A673 (cell line): Measurements from ENCODE around the gene SMIM28. TPM values are rescaled to one million over a fixed set of nuclear protein-coding genes. Genes with fewer than 3 reads are reported as not detected.

Experiments
- BruUV-seq: library from RNA; stranded (reverse); fragments of 400-500 nt; replicated peaks from 2 replicates; lab custom pipeline; 2021; lab: Mats Ljungman, UMichigan
- CTCF ChIA-PET: fragments of 300-600 bp; sonication (Branson Sonifier 250); formaldehyde crosslinking; loops from one replicate; lab custom pipeline; 2022; ENCODE audit warnings: antibody characterized with exemption; lab: Charles Lee
- POLR2A ChIA-PET: fragments of 300-600 bp; sonication (Branson Sonifier 250); formaldehyde crosslinking; loops from one replicate; lab custom pipeline; 2022; ENCODE audit warnings: antibody characterized with exemption; ENCODE audit not compliant: low non-redundant PET; lab: Charles Lee
- DNase-seq: peaks from one replicate; pipeline ENCODE4 v3.0.0-alpha.2; 2015; ENCODE audit warnings: low spot score
- H3K27ac ChIP-seq: fragments of 200-600 bp; sonication (generic); 2 replicates; pipeline ENCODE4 v1.5.1; 2016; ENCODE audit warnings: mixed run types, low read depth, mild to moderate bottlenecking, mixed read lengths, antibody characterized with exemption, low read length; ENCODE audit not compliant: poor library complexity, severe bottlenecking
- H3K27me3 ChIP-seq: fragments of 200-600 bp; sonication (generic); replicated peaks from 2 replicates; pipeline ENCODE4 v1.6.1; 2017; ENCODE audit warnings: mixed run types, low read depth, mild to moderate bottlenecking, mixed read lengths, antibody characterized with exemption, low read length; ENCODE audit not compliant: insufficient read depth, poor library complexity
- H3K36me3 ChIP-seq: fragments of 200-600 bp; sonication (generic); 2 replicates; pipeline ENCODE4 v1.6.1; 2016; ENCODE audit warnings: mixed run types, mild to moderate bottlenecking, mixed read lengths, antibody characterized with exemption, low read length; ENCODE audit not compliant: insufficient read depth, poor library complexity, severe bottlenecking
- H3K4me1 ChIP-seq: fragments of 200-600 bp; sonication (generic); 2 replicates; pipeline ENCODE4 v1.6.1; 2017; ENCODE audit warnings: mixed run types, mild to moderate bottlenecking, mixed read lengths, antibody characterized with exemption, low read length; ENCODE audit not compliant: insufficient read depth, poor library complexity, severe bottlenecking
- H3K4me3 ChIP-seq: fragments of 200-600 bp; sonication (generic); 2 replicates; pipeline ENCODE4 v1.5.1; 2016; ENCODE audit warnings: low read depth, mixed run types, mild to moderate bottlenecking, mixed read lengths, low read length; ENCODE audit not compliant: poor library complexity, severe bottlenecking
- H3K9me3 ChIP-seq: fragments of 200-600 bp; sonication (generic); 2 replicates; pipeline ENCODE4 v1.6.1; 2016; ENCODE audit warnings: mixed run types, low read depth, mild to moderate bottlenecking, mixed read lengths, antibody characterized with exemption, low read length; ENCODE audit not compliant: poor library complexity, severe bottlenecking
- EZH2 ChIP-seq: fragments of 200-600 bp; sonication (generic); IDR thresholded peaks from 2 replicates; pipeline ENCODE4 v1.6.1; 2017; ENCODE audit warnings: borderline replicate concordance, low read depth, mild to moderate bottlenecking, mixed read lengths, antibody characterized with exemption, low read length; ENCODE audit not compliant: poor library complexity, severe bottlenecking
- intact Hi-C: fragments of 100-400 bp; cut with micrococcal nuclease; formaldehyde crosslinking; loops from one replicate; pipeline ENCODE4 v1.10.0; 2022; ENCODE audit not compliant: unreplicated experiment
- total RNA-seq: library from RNA; stranded (reverse); gene quantifications from 2 replicates; pipeline ENCODE4 v1.2.3, GENCODE V29; 2021
- TF ChIP-seq, protein P1 (sequence below): fragments of 300-800, 200-600 bp; sonication (generic); conservative IDR thresholded peaks from 2 replicates; pipeline ENCODE4 v1.5.1; 2017; ENCODE audit warnings: low read depth, mild to moderate bottlenecking, antibody characterized with exemption, low read length, moderate library complexity, mixed read lengths

SMIM28 gene
- total RNA-seq, 1 experiment from 2014 or later = not detected

DNA sequence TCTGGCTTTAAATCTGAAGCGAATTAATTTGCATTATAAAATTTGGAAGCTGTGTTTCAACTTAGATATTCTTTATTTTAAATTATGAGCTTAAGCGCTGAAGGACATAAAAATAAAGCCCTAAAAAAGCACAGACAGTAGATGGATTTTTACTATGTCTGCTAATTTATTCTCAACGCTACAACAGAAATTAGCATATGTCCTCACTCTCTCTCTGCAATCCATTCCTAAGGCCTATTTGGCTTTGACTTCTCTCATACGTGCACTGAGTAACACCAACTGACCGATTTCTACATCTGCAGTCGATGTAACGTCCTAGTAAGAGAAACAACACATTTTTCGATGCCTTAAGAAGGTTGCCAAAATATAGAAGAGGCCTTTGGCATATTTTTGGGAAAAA is 50.0 kb downstream of the SMIM28 start:
- no peak for DNase-seq
- no TSS peak for BruUV-seq
- intact Hi-C loops = loop anchor here (2.0 kb wide), 2 partner anchors 81 to 311 kb away; no protein-coding TSS in a partner anchor
- CTCF ChIA-PET = interaction anchor here (0.6 kb wide), 1 partner anchor 10 kb away, joined by 3 read pairs; no protein-coding TSS in a partner anchor
- Histone ChIP-seq H3K27me3 (no peaks in the 10 kb centered on the region), H3K4me3 (no peak overlapping the region), H3K27ac (no peak overlapping the region), H3K36me3 (no peaks in the 10 kb centered on the region), H3K4me1 (no peaks in the 10 kb centered on the region), H3K9me3 (no peaks in the 10 kb centered on the region)
- POLR2A ChIA-PET = no interaction called here
- TF ChIP-seq, protein P1, sequence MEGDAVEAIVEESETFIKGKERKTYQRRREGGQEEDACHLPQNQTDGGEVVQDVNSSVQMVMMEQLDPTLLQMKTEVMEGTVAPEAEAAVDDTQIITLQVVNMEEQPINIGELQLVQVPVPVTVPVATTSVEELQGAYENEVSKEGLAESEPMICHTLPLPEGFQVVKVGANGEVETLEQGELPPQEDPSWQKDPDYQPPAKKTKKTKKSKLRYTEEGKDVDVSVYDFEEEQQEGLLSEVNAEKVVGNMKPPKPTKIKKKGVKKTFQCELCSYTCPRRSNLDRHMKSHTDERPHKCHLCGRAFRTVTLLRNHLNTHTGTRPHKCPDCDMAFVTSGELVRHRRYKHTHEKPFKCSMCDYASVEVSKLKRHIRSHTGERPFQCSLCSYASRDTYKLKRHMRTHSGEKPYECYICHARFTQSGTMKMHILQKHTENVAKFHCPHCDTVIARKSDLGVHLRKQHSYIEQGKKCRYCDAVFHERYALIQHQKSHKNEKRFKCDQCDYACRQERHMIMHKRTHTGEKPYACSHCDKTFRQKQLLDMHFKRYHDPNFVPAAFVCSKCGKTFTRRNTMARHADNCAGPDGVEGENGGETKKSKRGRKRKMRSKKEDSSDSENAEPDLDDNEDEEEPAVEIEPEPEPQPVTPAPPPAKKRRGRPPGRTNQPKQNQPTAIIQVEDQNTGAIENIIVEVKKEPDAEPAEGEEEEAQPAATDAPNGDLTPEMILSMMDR = no peak
- TF ChIP-seq EZH2 = no peak

DNA sequence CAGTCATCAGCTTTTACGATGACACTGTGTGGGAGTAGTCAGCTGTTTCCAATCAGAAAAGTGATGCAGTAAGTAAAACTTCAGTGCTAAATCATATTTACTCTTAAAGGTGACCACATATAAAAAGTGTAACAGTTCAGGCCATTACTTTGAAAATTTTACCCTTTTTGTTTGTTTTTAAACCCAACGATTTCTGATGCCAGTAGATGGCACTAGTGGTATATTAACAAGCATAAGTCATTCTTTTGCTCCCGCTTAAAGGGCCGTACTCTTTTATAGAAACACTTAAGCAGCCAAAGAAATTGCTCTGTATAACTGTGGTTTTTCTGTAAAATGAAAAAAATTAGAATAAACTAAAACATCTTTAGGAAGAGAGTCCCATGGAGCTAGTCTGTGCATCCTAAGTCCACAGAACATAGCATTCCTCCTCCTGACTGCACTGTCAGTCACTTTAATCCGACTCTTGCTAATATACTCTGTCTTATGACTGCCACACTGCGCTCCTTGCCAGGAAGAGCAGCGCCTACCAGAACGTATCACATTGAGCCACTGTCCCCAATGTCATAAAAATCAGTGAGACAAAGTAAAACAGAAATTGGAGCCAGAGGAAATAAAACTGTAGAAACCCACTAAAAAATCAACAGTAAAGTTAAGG is 51.4 kb downstream of the SMIM28 start:
- no peak overlapping the region for H3K4me3 ChIP-seq
- no peaks in the 10 kb centered on the region for H3K27me3 ChIP-seq
- H3K9me3 ChIP-seq = no peaks in the 10 kb centered on the region
- H3K27ac ChIP-seq = no peak overlapping the region
- intact Hi-C loops = loop anchor here (1.0 to 2.0 kb wide), 4 partner anchors 80 to 337 kb away; no protein-coding TSS in a partner anchor
- no TSS peak for BruUV-seq
- ChIA-PET POLR2A (no interaction called here), CTCF (interaction anchor here (0.8 to 0.9 kb wide), 2 partner anchors 75 to 80 kb away, joined by 3 read pairs; no protein-coding TSS in a partner anchor)
- peak; percentile 70 for DNase-seq
- no peaks in the 10 kb centered on the region for H3K36me3 ChIP-seq
- no peak for TF ChIP-seq EZH2
- TF ChIP-seq, protein P1 = peak; percentile 74
- no peaks in the 10 kb centered on the region for H3K4me1 ChIP-seq

DNA sequence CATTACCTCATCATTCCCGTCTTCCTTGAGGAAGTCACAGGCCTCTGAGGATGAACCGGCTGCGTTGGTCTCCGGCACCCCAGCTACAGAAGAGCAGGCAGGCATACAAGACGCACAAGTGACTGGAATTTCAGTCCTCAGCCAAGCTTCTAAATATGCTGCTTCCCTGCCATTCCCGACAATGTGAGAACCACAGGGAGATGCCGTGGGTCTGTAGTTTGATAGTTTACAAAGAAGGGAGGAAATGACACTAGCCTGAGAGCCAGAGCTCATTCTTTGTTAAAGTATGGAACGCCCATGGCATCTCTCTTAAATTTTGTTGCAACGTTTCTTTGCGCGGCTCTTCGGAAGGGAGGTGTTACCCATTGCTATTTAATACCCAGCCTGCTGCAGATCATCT is 52.1 kb downstream of the SMIM28 start:
- BruUV-seq = no TSS peak

More for the DNA sequence above, 52.1 kb downstream of the SMIM28 start:
- no peak overlapping the region for H3K4me3 ChIP-seq
- no peak for TF ChIP-seq EZH2
- TF ChIP-seq, protein P1 = no peak
- ChIA-PET CTCF (interaction anchor here (0.8 to 0.9 kb wide), 2 partner anchors 74 to 79 kb away, joined by 3 read pairs; no protein-coding TSS in a partner anchor), POLR2A (no interaction called here)
- H3K27ac ChIP-seq = no peak overlapping the region
- intact Hi-C loops = loop anchor here (1.0 to 2.0 kb wide), 4 partner anchors 79 to 337 kb away; no protein-coding TSS in a partner anchor
- H3K36me3 ChIP-seq = no peaks in the 10 kb centered on the region
- no peak for DNase-seq
- no peaks in the 10 kb centered on the region for H3K27me3 ChIP-seq
- H3K9me3 ChIP-seq = no peaks in the 10 kb centered on the region
- no peaks in the 10 kb centered on the region for H3K4me1 ChIP-seq
